SIG-M5 treated with dmso at 0.1 percent for 504 hours (cell line): ENCODE results near the gene NUP188.

ENCODE experiments used
- DNase-seq: peaks from one replicate; lab custom pipeline; 2025; ENCODE audit not compliant: unreplicated experiment; lab: John Stamatoyannopoulos, UW

The NUP188 gene, protein sequence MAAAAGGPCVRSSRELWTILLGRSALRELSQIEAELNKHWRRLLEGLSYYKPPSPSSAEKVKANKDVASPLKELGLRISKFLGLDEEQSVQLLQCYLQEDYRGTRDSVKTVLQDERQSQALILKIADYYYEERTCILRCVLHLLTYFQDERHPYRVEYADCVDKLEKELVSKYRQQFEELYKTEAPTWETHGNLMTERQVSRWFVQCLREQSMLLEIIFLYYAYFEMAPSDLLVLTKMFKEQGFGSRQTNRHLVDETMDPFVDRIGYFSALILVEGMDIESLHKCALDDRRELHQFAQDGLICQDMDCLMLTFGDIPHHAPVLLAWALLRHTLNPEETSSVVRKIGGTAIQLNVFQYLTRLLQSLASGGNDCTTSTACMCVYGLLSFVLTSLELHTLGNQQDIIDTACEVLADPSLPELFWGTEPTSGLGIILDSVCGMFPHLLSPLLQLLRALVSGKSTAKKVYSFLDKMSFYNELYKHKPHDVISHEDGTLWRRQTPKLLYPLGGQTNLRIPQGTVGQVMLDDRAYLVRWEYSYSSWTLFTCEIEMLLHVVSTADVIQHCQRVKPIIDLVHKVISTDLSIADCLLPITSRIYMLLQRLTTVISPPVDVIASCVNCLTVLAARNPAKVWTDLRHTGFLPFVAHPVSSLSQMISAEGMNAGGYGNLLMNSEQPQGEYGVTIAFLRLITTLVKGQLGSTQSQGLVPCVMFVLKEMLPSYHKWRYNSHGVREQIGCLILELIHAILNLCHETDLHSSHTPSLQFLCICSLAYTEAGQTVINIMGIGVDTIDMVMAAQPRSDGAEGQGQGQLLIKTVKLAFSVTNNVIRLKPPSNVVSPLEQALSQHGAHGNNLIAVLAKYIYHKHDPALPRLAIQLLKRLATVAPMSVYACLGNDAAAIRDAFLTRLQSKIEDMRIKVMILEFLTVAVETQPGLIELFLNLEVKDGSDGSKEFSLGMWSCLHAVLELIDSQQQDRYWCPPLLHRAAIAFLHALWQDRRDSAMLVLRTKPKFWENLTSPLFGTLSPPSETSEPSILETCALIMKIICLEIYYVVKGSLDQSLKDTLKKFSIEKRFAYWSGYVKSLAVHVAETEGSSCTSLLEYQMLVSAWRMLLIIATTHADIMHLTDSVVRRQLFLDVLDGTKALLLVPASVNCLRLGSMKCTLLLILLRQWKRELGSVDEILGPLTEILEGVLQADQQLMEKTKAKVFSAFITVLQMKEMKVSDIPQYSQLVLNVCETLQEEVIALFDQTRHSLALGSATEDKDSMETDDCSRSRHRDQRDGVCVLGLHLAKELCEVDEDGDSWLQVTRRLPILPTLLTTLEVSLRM (N-terminal part only)

DNA sequence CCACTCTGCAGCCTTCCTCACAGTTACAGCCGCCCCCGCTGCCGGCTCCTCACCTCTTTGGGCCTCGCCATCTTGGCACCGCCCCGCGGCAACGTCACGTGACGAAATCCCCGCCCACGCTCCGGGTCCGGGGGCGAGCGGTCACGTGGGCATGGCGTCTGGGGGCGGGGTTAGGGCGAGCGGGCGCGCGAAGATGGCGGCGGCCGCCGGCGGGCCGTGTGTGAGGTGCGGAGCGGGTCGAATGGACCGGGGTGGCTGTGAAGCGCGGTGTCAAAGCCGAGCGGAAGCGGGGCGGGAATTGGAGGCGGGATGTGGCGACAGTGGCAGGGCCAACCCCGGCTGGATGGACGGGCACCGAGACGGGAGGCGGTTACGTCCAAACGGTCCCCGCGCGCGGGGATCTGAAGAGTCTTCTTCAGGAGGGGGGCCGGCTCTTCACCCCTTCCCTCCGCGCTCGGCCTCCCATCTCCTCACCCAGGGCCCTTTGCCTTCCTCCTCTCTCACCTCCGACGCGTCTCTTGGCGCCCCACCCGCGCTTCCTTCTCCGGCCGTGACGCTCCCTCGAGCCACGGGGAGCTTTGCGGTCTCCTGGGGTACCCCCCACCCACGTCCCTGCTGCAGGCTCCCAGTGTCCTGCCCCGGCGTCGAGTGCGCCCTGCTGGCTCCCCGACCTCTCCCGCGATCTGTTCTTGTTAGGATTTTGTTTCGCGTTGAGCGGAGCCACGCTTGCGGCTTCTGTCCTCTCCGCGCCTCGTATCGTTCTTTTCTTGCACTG is at the start of gene NUP188, which contains the start of gene DOLK:
Gene NUP188 (plus strand): TSS at position 173 of the 775 bp plus-strand sequence. CDS start 21 bp downstream, at position 194.
Gene DOLK (minus strand): TSS at position 77 of the 775 bp plus-strand sequence. CDS start 300 bp downstream, outside the sequence.
- DNase-seq: peak; percentile 74

DNA sequence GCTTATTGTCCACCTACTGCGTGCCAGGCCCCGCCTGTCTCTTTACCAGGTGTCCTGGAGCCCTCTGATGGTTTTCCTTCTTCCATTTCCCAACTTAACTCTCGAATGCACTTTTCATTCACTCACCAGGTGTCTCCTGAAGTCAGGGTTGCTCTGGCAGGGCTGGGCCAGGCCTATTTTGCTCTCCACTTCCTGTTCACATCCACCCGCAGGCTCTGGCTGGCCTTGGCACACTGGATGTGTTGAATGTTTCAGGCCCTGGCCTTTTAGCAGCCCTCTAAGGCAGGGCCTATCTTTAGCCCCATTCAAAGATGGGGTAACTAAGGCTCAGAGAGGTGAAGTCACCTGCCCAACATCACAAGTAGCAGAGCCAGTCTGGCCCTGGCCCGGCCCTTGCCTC is 49.1 kb upstream of the NUP188 start:
- no peak for DNase-seq

DNA sequence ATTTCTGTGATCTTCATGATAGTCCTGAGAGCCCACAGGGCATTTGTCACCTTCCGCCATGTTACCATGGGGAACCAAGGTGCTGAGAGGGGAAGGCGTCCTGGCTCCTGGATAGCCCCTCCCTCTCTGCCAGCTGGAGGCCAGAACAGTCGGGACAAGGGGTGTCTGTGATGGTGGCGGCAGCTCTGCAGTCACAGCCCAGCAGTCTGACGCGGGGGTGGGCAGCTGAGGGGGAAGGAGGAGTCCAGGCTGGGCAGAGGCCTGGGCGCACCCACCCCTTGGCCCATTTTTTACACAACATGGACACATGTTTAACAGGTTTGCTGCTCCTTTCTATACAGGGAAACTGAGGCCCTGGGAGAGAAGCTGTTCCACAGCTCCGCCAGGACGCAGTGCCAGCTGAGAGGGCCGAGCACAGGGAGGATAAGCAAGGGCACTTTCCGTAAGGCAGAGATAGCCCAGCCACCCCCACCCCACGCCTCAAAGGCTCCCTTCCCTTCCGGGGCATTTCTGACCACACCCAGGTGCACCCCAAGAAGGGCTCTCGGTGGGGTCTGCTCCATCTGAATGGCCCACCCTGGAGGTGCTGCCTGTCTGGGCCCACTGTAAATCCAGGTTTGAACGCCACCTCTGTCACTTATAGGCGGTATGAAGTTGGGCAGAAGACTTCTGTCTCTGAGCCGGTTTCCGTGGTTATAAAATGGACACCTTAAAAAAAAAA is 48.5 kb upstream of the NUP188 start:
- no peak for DNase-seq

DNA sequence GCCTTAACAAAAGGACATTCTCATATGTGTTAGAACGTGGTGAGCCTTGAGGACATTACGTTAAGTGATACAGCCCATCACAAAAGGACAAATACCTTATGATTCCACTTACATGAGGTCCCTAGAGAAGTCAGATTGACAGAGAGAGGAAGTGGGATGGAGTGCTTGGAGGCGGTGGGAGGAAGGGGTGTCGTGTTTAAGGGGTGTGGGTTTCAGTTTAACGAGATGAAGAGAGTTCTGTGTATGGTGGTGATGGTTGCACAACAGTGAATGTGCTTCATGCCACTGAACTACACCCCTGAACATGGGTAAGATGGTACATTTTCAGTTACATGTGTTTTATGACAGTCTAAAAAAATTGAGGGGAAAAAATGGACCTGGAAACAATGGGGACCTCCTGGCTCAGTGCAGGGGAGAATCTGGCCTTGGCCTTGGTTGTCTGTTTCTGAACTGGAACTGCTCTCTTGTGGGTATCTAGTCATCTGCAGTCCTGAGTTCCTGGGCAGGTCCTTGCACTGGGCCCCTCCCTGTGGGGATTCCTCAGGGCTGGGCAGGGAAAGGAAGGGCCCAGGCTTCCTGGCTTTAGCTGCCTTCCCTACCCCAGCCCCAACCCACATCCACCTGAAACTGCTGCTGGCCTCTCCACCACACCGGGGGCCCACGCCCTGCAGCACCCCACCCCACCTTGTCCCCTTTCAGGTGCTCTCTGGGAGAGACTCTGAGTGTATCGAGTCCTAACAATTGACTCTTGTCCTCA is 47.8 kb upstream of the NUP188 start:
- peak; percentile 62 for DNase-seq

DNA sequence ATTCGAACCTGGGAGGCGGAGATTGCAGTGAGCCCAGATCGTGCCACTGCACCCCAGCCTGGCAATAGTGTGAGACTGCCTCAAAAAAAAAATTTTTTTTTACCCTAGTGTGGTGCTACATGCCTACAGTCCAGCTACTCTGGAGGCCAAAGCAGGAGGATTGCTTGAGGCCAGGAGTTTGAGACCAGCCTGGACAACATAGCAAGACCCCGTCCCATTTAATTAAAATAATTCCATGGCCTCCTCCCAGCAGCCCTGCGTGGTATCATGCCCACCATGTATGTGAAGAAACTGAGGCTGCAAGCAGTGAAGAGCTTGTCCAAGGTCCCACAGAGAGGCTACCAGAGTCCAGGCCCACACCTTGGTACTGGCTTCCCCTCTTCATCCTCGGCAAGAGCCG is 46.1 kb upstream of the NUP188 start:
- DNase-seq: no peak

DNA sequence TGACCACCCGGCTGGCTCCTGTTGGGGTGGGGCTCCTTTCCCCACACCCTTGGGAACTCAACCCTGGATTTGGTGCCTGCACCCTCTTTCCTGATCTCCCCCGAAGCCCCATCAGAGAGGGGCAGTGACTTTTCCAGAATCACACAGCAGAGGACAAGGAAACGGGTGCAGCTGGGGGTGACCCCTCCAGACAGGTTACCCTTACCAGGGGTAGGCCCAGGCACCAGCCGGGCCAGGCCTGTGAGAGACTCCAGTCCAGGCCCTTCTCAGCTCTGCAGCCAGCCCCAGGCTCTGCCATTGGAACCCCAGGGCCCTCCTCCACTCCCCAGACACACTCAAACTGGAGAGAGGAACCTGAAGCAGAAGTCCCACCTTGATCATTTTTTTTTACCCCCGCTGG is 45.7 kb upstream of the NUP188 start:
- DNase-seq: no peak

DNA sequence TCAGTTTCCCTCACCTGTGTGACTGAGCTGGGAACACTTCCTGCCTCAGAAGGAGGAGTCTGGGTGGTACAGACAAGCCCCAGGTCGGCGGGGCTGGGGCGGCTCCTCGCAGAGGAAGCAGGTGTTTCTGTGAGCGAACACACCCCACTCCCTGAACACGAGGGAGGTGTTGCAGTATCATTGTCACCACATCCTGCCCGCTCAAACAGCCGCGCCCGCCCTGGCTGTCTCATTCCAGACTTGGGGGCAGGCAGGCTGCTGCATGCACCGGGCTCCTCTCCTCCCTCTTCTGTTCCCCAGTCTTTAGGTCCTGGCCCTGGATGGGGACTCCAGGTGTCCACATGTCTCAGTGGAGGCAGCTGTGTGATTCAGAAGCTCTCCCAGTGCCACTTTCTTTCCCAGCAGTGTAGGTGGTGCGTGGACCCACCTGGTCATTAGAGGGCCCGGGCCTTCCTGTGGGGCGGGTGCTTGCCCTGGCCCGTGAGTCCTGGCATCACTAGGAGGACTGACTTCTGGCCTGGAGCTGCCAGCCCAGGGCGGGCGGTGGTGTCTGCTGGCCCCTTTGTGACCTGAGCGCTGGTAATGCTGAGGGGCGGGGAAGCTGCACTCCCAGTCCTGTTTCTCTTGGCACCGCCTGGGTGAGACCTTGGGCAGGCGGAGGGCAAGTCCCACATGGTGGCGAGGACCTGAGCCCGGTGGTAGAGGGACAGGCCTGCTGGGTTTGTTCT is 45.0 kb upstream of the NUP188 start:
- DNase-seq: no peak

DNA sequence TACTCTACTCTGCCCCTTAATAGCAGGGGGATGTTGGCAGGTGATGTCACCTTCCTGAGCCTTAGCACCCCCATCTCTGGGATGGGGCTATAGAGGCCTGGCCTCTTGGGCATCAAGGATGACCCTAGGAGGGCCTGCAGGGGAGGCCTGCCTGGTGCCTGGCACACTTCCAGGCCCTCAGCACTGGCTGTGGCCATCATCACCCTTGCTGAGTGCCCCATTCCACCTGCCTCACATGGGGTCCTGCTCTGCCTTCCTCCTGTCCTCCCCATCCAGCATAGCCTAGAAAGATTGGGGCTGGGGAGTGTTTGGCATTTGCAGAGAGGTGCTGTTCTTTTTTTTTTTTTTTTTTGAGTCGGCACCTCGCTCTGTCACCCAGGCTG is 44.4 kb upstream of the NUP188 start:
- no peak for DNase-seq

DNA sequence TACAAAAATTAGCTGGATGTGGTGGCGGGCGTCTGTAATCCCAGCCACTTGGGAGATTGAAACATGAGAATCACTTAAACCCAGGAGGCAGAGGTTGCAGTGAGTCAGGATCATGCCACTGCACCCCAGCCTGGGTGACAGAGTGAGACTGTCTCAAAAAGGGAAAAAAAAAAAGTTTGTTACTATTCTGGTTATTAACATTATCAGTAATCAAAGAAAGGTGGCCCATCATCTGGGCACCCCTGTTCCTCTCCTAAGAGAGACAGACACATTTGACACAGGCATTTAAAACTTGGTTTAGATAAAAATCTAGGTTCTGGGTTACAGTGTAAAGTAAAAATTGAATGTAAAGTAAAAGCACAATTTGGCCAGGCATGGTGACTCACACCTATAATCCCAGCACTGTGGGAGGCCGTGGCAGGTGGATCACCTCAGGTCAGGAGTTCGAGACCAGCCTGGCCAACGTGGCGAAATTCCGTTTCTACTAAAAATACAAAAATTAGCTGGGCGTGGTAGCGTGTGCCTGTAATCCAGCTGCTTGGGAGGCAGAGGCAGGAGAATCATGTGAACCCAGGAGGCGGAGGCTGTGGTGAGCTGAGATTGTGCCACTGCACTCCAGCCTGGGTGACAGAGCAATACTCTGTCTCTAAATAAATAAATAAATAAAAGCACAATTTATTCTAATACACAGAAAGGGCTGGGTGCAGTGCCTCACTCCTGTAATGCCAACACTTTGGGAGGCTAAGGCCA is 43.5 kb upstream of the NUP188 start:
- DNase-seq: no peak

DNA sequence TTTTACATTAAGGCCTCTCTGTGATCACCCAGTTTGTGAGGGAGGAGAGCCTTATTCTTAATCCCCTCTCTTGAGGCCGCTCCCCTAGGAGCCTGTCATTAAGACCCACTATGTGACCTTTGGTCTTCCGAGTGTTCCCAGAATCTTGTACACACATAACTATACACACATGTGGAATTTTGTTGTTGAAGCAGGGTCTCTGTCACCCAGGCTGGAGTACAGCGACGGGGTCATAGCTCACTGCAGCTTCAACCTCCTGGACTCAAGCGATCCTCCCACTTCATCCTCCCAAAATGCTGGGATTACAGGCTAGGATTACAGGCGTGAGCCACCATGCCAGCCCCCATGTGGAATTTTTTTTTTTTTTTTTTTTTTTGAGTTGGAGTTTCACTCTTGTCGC is 41.5 kb upstream of the NUP188 start:
- DNase-seq: no peak

DNA sequence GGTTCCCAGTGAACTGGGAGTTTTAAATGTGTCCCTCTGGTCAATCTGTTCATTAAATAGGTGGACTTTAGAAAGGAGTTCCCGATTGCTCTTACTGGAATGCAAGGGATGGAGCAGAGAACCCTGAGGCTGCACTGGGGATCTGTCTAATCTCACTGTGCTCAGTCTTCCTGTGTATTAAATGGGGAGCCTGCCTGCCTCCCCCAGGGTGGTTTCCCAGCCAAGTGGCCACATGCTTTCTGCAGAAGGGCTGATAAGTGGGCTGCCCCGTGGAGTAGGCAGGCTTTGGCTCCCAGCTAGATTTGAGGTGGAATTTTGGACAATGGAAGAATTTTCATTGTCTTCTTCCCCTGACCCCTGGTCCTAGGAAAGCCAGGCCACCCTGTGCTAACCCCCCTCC is 40.8 kb upstream of the NUP188 start:
- DNase-seq: no peak

DNA sequence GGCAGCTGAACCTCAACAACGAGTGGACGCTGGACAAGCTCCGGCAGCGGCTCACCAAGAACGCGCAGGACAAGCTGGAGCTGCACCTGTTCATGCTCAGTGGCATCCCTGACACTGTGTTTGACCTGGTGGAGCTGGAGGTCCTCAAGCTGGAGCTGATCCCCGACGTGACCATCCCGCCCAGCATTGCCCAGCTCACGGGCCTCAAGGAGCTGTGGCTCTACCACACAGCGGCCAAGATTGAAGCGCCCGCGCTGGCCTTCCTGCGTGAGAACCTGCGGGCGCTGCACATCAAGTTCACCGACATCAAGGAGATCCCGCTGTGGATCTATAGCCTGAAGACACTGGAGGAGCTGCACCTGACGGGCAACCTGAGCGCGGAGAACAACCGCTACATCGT is 39.1 kb upstream of the NUP188 start:
- no peak for DNase-seq

DNA sequence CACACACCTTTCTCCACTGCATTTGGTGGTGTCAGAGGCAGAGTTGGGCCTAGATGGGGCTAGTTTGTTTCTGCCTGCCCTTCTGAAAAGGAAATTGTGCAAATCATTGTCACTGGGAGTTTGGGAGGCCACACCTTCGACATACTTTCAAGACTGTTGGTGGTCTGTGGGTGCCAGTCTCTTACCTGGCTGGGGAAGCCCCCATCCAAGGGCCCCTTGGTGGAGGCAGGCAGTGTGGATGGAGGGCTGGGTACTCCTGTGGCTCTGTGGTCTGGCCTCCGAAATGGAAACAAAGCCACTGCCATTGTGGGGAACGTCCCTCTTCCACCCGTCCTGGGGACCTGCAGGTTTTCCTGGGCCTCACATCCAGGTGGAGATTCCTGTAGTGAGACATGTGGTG is 37.6 kb upstream of the NUP188 start:
- DNase-seq: no peak

DNA sequence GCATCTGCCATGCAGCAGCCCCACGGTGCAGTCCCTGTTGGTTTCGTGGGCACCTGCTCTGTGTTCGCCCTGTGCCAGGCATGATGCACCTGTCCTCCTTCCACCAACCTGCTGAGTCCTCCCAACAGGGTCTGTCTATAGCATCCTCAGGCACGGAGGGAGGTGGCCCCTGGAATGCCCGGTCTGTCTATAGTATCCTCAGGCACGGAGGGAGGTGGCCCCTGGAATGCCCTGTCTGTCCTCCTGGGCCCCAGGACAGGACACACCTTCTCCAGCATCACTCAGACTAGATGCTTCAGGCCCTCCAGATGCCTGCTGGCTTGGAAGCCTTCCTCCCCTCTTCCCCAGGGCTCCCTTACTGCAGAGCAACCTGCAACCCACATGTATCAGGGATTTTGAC is 36.6 kb upstream of the NUP188 start:
- DNase-seq: no peak

DNA sequence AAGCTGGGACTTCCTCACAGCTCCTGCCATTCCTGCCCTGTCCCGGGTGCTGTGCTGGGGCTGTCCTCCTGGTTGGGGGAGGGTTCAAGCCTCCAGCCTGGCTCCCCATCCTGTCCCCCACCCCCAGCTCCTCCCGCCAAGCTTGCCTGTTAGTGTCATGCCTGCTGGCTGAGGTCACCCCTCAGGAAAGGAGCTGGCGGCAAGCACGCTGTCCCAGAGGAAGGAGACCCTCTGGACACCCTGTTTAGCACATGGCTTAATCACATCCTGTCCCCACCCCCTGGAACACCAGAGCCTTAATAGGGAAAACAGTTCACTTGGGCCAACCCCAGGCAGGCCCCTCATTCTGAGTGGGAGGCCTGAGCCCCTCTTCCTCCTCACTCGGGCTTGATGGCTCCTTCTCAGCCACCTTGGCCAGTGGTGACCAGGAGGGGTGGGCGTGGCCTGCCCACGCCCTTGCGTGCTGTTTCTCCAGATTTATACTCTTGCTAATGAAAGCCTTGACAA is 35.9 kb upstream of the NUP188 start:
- DNase-seq: no peak

DNA sequence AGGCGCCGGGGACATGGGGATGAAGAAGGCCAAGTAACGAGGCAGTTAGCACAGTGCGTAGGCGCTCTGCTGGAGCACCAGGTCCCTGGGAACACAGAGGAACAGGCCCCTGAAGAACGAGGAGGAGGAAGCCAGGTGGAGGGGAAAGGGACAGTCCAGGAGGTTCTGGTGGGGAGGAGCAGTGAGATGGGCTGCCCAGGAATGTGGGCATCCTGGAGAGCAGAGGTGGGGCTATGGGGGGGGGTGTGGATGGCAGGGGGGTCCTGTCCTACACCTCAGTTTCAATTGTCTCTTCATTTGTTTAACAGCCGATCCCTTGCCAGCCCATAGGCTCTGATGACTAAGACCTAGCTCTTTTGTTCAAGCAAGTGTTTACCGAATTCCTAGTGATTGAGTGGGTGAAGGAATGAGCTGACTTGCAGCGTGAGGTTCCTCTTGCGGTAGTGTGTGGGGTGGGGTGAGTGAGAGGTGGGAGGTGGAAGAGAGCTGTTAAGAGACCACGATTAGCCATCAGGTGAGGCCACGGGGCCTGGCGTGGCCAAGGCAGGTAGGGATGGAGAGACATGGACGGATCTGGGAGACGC is 35.1 kb upstream of the NUP188 start:
- DNase-seq: peak; percentile 25
